SK-N-SH treated with all-trans-retinoic acid at 6 μM for 48 hours (cell line): ENCODE data around the gene FGF4.

Experiments
- OSR1 ChIP-seq: fragments of 250-450 bp; sonication (Bioruptor Pico); IDR thresholded peaks from 2 replicates; pipeline ENCODE4 v1.8.0; 2022; ENCODE audit warnings: moderate library complexity, mild to moderate bottlenecking, inconsistent platforms
- ZFP3 ChIP-seq: fragments of 250-450 bp; sonication (Bioruptor Pico); IDR thresholded peaks from 2 replicates; pipeline ENCODE4 v1.5.0; 2020; ENCODE audit warnings: mild to moderate bottlenecking, moderate library complexity

DNA sequence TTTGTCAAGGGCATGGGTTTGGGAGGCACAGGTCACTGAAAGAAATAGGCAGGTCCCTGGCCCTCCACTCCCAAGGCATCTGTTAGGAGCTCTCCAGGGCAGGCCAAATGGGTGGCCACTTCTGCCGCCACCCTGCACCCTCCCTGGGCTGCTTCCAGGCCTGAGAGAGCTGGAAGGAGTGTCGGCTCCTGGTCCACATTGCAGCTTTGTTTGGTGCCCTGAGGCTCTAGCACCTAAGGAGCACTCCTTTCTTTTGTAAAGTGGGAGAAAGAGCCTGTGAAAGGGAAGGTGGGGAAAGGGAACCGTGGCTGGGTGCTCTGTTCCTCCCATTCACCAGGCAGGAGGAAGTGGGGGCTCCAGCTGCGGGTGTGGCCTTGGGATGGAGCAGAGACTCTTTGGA, 12.3 kb upstream of the FGF4 start:
- TF ChIP-seq ZFP3 (no peak), OSR1 (no peak)
